GM18870 (cell line): ENCODE data around the gene CGNL1.
A peak's percentile ranks its signal among the peaks of the same experiment; 100 is the strongest.

Source experiments
- ATAC-seq: cut with Tn5 transposase; IDR thresholded peaks from one replicate; pipeline ENCODE4 v1.9.1; 2021; ENCODE audit warnings: moderate library complexity; ENCODE audit not compliant: unreplicated experiment

CGNL1 gene

DNA sequence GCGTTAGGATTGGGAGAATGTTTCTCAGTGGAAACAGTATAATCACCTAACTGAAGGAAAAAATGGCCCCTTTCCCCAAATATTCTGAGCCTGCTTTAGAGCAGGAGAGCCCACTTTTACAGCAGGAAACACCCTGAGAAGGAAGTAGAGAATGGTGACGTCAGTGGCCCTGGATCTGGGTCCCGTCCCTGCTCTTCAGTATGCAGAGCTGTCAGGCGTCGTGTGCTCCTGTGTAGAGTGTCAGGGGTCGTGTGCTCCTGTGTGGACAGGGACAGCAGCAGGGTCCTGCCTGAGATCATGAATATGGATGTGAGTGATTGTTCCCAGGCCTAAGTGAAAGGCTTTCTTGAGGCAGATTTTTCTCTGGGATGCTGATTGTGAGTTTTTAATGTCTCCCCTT, 45.2 kb downstream of the CGNL1 start:
- no peak for ATAC-seq

DNA sequence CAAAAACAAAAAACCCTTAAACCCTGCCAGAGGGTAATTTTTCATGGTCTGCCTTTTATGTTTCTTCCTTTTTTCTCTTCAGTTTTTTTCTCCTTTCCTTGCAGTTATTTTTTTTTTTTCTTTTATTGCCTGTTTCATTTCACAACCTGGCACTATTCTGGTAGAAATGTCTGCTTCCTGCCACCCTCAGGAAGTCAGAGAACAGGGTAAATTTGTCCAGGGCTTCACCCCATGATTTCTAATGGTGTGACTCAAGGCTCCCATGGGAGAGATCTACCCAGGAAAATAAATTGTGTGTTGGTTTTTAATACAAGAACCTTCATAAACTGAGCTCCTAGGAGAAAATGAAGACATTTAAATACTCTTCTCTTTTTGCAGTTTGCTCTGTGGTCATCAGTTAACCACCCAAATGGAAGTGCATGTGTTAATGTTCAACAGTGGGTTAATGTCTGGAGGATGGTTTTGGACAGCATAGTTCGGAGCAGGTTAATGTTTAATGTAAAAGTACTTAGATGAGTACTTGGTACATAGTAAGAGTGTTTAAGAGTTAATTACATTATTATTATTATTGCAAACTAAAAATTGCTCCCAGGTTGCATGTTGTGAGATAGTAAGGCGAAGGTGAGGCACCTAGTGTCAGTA, 45.9 kb downstream of the CGNL1 start:
- peak; percentile 82 for ATAC-seq

DNA sequence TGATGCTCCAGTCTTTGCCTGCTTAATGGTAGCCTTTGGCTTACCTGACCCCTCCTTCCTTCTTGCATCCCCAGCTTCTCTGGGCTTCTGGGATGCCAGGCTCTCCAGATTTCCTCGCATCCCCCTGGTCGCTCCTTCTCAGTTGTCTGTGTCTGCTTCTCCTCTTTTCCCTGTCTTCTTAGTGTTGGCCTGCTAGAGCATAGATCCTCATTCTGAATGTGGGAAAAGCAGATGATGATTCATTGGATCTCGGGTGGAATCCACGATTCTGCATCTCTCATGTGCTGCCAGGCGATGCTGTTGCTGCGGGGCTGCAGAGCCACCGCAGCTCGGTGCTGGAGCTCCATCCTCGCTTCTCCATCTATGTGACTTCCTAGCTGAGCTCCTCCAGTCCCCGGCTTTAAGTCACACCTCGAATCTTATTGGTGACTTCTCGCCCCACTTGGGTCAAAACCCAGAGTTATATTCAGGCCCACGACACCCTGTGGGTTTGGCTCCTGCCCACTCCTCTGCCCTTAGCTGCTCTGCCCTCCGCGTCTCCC, 47.4 kb downstream of the CGNL1 start:
- ATAC-seq: no peak

DNA sequence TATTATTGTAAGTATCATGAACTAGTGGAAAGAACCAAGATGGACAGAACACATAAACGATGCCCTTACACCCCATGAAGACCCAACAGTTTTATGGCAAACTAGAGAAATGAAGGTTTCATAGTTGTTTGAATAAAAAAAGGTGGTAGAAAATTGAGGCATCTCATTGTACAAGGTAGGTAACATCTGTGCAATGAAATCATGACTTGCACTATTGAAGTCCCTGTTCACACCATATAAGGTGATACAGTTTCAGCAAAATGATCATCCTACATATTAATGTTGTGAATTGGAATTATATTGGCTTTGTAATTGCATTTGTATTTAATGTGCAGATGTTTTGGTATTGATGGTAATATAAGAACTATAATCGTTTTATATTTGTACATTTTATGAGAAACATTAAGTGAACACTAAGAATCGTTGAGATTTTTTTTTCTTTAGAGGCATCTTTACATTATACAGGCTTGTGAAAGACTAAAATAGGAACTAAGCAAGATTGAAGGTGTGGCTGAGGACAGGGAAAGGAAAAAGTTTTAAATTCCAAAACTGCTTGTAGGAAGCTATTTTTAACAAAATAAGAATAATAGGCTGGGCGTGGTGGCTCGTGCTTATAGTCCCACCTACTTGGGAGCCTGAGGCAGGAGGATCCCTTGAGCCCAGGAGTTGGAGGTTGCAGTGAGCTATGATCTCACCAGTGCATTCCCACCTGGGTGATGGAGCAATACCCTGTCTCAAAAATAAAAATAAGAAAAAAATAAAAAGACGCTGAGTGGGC, 48.5 kb downstream of the CGNL1 start:
- ATAC-seq: no peak

DNA sequence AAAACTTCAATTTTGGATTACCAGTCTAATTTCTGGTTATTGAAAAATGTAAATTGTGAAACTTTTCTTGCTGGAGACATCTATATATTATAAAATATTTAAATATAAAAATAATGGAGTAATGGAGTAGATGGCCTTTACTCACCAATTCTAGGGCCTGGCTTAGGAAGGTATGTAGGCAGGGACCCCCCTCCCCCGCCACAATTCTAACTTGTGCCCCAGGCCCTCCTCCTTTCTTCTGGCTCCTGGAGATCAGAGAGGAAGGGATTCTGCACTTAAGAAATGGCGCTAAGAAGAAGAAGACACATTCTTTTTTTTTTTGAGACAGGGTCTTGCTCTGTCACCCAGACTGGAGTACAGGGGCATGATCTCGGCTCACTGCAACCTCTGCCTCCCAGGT, 49.5 kb downstream of the CGNL1 start:
- no peak for ATAC-seq

DNA sequence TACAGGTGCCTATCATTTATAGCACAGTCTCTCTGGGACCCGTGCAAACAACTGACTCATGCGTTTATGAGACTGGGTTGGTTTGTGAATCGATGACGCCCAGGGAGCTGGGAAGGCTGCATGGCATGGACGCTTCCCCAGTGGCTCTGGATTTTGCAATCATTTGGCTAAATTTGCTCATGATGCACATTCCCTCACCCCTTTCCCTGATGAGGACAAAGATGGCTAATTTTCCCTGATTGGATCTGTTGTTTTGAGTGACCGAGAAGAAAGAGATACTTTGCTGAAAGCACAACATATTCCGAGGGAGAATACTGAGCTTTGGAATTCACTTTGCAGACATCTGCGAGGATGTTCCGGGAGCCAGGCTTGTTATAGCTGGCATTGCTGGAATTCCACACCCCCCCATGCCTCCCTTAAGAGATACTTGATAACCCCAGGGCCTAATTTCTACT, 51.1 kb downstream of the CGNL1 start:
- ATAC-seq: no peak

DNA sequence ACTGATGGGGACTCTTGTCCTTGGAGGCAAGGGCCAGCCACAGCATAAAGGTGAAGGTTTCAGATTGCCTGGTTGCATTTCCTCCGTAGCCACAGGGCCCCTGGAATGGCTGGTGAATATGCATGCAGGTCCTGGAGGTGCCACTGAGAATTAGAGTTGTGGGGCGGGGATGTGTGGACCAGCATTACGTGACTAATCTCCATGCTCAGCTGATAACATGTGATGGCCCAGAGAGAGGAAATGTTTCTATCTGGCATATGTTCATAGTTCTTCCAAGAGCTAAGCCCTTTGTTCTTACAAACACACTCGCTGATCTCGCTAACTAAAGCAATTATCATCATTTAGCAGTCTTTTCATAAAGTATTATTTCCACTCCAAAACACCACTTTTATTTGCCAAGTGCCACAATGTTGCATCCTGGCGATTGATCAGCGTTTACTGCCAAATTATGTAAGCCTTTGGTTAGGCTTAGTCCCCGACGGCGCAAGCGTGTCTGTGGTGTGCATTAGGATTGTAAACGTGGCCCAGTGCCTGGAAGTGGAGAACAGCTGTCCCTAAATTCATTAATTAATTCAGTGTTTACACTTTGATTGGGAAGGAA, 55.9 kb downstream of the CGNL1 start:
- ATAC-seq: no peak

DNA sequence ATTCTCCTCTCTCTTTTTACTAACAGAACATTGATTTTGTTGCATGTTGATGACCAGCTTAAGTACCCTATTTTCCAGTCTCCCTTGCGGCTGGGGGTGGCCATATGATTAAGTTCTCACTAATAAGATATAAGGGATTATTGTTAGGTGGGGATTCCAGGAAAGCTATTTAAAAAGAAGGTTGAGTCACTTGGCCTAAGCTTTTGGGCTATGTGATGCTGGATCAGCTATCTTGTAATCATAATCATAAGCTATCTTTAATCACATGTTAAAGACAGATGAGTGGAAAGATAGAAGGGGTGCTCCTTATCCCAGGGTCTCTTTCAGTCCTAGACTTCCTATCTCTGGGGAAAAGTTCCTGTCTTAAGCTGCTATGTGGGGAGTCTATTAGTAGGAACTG, 59.9 kb downstream of the CGNL1 start:
- ATAC-seq: no peak

DNA sequence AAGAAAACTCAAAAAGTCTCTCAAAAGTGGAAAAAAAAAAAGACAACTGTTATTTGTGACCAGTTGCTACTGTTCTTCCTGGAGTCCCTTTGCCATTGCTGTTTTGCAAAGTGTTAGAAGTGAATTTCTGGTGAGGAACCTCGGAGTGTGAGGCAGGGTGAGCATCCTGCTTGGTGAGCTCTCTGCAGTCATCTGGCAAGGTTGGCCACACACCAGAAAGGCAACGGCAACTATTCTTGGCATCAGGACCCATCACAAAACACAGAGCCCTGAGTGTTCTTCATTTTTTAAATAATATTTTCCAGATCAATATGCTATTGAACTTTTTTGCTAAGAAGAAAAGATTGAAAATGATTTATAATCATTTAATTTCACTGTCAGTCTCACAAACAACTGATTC, 60.7 kb downstream of the CGNL1 start:
- ATAC-seq: no peak

DNA sequence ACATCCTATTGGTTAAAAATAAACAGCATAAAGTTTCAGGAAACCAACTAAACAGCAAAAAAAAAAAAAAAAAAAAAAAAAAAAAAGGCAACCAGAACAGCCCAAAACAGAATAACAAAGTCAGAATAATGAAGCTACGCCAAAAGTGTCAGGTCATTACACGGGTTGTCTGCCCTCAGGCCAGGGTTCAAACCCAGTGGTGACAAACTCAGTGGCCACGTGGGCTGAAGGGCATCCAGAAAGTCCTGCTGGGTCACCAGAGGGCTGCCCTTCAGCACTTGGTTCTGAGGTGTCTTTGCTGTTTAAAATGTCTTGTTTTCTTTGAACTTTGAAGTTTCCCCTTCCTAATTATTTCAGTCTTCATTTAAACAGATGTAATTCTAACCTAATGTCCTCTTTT, 61.3 kb downstream of the CGNL1 start:
- ATAC-seq: no peak

DNA sequence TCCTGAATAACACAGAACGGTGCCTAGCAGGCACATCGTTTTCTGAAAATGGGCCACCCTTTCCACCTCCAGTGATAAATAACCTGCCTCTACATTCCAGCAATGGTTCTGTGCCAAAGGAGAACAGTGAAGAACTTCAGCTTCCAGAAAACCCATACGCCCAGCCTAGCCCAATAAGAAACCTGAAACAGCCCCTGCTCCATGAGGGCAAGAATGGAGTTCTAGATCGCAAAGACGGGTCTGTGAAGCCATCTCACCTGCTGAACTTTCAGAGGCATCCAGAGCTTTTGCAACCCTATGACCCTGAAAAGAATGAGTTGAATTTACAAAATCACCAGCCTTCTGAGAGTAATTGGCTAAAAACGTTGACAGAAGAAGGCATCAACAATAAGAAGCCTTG, 61.9 kb downstream of the CGNL1 start:
- ATAC-seq: no peak

DNA sequence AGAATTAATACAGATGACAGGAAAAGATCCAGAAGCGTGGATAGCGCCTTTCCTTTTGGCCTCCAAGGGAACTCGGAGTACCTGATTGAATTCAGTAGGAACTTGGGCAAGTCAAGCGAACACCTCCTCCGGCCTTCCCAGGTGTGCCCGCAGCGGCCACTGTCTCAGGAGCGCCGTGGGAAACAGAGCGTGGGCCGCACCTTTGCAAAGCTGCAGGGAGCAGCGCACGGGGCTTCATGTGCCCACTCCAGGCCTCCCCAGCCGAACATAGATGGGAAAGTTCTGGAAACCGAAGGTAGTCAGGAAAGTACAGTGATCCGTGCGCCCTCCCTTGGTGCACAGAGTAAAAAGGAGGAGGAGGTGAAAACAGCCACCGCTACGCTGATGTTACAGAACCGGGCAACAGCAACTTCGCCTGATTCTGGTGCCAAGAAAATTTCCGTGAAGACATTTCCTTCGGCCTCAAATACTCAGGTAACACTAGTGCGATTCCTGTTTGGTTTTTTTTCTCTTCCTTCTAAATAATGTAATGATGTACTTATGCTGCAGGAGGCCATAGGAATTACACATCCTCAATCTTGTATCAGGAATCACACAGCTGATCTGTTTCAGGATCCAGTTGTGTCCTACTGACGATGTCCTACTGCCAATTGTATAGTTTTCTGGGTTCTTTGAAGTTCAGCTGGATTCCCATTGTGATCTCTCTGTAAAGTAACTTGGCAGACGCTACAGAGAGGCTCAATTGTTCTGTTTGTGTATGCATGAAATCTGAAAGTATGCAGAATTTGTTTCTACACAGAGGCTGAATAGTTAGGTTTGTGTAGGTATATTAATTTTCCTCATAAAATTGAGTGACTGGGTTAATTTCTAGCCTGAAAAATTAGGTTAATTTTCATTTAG, 63.1 kb downstream of the CGNL1 start:
- no peak for ATAC-seq

DNA sequence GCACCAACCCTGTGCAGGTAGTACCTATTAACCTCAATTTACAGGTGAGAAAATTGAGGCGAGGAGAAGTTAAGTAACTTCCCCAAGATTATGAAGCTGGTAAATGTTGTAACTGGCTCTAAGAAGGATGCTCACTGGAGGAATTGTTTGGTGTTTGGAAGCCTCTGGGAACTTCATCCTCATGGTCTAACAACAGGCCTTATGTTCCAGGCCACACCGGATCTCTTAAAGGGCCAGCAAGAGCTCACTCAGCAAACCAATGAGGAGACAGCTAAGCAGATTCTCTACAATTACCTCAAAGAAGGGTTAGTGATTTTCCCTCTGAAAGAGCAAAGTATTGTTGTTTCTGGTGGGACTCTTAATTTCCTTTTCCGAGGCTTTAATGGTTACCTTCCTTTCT, 63.9 kb downstream of the CGNL1 start:
- ATAC-seq: no peak

DNA sequence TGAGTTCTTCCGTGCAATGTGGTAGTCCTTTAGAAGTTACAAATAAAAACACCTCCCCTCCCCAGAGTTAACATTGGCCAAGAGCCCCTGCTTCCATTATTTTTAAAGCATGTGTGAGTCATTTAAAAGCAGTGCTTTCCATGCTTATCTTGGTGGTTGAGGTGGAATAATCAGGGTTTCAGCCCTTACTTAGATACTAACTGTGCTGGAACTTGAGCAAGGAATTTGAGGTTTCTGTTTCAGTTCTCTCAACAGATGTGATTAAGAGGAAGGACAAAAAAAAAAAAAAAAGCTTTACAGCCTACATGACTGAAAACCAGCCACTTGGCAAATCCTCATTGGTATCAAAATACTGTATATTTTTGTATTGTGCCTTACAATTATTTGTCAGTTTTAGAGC, 64.5 kb downstream of the CGNL1 start:
- no peak for ATAC-seq

DNA sequence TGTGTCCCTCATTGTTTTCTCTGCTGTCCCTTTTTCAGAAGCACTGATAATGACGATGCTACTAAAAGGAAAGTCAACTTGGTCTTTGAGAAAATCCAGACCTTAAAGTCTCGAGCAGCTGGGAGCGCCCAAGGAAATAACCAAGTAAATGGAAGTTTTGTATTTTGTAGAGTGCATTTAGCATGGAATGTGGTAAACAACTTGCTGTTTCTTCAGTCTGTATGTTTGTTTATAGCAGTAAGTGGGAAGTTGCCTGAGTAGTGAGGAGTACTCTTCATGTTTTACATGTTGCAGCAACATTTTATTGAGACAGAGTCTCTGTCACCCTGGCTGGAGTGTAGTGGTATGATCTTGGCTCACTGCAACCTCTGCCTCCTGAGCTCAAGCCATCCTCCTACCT, 66.0 kb downstream of the CGNL1 start:
- ATAC-seq: no peak

DNA sequence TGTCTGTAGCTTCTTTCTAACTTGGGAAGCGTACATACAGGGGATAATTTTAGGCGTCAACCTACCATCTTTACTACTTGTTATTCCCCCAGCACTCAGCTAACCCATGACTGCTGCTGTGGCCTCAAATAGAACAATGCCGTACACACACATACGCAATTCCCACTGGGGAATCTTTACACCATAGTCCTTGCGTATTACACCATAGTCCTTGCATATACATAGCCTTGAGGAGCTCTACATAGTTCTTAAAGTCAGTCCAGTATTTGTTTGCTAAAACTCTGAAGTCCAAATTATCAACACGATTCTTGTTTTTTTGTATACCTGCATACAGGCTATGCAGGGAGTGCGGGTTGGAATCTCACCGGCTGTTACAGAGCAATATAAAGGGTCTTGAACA, 67.2 kb downstream of the CGNL1 start:
- ATAC-seq: no peak

DNA sequence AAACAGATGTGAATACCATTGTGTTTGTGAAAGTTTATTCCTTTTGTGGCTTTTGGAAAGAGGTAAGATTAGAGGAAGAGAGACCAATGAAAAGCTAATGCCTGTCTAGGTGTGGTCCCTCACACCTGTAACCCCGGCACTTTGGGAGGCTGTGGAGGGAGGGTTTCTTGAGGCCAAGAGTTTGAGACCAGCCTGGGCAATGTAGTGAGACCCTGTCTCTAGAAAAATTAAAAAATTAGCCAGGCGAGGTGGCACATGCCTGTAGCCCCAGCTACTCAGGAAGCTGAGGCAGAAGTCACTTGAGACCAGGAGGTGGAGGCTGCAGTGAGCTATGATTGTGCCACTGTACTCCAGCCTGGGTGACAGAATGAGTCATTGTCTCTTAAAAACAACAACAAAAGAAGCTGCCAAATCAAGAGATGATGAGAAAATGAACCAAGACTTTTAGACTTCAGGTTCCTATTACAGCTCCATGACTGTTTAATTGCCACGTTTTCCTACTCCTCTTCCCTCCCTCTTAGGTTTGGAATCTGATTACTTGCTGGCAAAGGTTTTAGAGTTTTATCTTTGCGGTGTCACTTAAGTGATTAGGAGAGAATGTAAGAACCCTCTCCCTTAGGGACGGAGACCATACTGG, 68.7 kb downstream of the CGNL1 start:
- ATAC-seq: no peak

DNA sequence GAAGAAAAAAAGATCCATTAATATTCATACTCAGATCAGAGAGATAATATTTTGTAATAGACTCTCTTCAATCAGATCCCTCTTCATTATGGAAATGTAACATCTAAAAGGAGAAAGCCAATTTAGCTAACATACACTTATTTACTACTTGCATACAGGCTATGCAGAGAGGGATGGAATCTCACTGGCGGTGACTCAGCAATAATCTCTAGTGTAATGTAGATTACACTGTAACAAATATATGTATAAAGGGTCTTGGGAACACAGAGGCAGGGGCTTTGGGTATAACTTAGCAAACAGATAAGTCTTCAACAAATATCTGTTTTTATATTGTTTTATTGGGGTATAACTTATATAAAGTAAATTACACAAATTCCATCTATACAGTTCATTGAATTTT, 69.6 kb downstream of the CGNL1 start:
- no peak for ATAC-seq

DNA sequence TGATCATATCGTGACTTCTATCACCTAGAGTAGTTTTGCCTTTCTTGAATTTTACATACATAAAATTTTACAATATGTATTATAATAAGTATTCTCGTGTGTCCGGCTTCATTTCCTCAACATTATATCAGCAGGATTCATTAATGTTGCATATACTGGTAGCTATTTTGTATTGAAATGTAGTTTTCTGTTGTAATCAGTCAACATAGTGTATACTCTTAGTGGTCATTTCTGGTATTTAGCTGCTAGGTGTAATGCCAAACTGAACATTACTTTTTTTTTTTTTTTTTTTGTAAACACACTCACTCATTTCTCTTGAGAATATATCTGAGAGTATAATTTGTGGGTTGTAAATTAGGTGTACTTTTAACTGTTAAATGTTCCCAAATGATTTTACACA, 70.1 kb downstream of the CGNL1 start:
- no peak for ATAC-seq

DNA sequence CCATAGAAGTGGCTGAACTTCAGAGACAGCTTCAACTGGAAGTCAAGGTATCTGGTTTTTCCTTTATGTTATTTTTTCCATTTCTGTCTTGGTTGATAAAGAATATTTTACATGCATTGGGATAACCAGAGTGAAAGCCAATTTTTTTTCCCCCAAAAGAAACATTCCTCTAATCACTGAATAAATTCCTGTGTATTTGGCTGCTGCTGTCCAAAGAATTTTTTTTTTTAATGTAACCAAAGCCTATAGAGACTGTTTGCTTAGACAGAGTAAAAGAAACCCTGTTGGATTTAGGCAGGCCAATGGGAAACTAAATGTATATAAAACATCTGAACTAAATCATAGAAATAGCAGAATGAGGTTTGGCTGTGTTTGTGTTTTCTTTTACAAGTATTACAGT, 75.2 kb downstream of the CGNL1 start:
- ATAC-seq: no peak
